Measurements from ENCODE around the gene HLA-DPA1.

HLA-DPA1 gene

DNA sequence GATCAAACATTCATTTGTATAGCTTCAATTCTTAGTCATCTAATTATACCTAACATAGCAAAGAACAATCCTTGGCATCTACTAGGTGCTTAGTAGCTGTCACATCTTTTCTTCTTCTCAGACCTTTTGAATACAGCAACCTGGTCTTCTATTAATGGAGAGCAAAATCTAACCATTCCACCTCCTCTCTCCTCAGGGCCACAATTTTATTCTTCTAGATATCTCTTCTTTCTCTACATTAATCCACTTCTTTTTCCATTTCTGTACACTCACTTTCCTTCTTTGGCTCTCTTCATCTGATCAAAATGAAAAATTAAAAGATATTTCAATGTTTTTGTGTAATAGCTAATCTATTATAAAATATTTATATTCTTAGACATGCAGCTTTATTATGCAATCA is 55.0 kb downstream of the HLA-DPA1 start:
- no peak for DNase-seq (ENCODE audit: low read depth in 3 of 3, low spot score in 1 of 3)

DNA sequence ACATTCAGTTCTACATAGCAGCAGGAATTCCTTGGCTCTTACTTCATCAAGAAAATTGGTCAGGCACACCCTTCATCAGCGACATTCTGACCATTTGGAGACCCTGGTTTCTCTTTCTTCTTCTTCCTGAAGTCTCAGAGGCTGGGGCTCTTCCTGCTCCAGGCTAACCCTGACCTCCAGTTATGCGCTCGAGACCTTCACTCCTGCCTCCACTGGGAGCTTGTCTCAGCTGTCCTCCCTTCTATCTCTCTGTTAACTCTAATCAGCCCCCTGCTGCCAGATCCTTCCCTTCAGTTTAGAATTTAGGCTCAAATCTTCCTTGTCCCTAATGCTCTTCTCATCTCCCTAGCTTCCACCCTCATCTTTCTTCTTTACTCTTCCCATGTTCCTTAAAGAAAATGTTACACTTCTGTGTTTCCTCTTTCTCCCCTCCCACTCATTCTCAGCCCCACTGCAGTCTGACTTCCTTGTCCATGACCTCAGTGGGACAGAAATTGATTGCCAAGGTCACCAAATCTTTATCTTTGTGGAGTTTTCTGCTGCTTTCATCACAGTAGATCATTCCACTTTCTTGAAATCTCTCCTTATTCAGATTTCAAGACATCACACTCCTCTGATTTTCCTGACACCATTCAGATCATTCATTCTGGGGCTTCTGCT is 55.6 kb downstream of the HLA-DPA1 start:
- no peak for DNase-seq (ENCODE audit: low read depth in 3 of 3, low spot score in 1 of 3)

DNA sequence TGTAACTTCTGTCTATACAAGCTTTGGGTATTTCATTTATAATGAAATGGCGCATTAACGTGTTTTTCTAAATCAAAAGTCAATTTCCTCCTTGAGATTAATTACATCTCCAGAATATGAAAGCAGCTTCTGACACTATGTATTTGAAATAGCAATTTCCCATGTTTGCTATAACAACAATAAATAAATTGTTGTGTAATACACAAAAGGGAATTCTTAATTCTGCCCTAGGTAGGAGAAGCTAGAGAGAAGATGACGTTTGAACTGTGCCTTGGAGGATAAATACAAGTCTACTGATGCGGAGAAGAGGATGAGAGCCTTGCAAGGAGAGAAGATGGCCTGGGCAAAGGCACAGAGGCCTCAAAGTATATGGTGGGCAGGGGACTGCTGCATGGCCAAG is 56.4 kb downstream of the HLA-DPA1 start:
- no peak for DNase-seq (ENCODE audit: low read depth in 3 of 3, low spot score in 1 of 3)

DNA sequence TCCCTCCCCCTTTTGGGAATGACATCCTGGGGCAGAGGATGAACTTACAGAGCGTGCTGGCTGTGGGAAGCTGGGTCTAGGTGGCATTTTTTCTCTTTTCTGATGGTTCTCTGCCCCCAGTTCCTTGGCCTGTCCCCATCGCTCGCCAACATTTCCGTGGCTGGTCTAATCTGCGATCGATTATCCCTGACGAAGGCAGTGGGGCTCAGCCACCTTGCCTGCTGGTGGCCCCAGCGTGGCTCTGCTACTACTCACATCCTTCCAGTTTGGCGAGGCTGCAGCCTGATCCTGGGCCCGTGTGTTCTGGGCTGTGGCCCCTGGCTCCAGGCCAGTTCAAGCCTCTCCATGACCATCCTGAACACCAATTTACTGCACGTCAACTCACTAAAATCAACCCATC is 57.7 kb downstream of the HLA-DPA1 start:
- no peak for DNase-seq (ENCODE audit: low read depth in 3 of 3, low spot score in 1 of 3)

DNA sequence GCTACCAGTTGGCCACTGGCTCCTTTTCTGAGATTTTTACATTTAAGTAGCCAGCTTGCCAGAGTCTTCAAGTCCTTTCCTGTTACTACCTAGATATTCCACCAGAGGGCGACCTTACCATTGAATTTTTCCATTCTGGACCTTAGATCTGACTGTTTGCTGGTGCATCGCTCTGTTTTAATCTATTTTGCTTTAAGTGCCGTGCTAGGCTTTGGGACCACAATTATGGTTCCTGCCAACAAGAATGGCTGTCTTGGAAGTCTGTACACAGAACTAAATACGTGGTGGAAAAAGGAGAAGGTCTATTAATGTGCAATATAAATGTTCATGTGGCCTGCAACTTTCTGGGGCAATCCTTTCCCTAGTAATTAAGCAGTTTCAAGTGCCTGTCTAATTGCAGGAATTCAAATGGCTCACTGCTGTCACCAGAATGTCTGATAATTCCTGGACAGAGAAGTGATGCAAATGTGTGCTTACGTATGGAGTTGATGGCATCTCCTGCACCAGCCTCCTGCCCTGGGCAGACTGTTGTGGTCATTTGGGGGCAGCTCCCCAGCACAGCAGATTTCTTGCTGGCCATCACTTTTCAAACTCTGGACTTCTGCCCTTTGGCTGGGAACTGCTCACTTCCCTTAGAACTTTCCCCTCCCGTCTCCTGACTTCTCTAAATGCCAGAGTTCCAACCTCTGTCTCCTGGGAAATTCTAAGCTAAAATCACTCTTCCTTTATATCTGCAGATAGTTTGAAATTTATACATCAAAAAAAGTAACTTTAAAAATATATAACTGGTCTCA is 58.4 kb downstream of the HLA-DPA1 start:
- peak in 2 of 3 donors; percentile 18 for DNase-seq (ENCODE audit: low read depth in 3 of 3, low spot score in 1 of 3)

All from stimulated activated CD4-positive, alpha-beta T cell treated with anti-CD3 and anti-CD28 coated beads, TNF-alpha, amount 100 ng/mL, for 1 hour (primary cell).